ENCODE data around the gene MYB. TPM values are rescaled to one million over a fixed set of nuclear protein-coding genes. Genes with fewer than 3 reads are reported as not detected.

The MYB gene
- total RNA-seq, 1 donor from 2014 or later: 0.21 TPM

DNA sequence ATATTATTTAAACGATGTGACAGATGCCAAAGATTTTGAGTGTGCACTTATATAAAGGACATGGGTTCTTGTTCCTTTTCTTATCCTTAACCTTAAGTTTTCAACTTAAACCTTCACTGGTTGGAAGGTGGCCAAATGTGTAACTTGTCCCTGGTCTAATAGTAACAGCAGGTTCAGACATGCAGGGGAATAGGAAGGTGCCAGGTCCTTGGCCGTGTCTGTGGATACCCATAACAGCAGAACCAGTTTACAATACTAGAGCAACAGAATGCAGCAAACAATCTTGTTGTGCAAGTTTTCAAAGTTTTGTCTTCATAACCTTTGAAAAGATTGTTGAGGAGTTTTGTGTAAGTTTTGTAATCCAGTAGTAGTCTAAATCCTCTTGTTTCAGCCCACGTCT lies 4.4 kb downstream of the MYB start:
- no peak for DNase-seq (ENCODE audit: low read depth)

DNA sequence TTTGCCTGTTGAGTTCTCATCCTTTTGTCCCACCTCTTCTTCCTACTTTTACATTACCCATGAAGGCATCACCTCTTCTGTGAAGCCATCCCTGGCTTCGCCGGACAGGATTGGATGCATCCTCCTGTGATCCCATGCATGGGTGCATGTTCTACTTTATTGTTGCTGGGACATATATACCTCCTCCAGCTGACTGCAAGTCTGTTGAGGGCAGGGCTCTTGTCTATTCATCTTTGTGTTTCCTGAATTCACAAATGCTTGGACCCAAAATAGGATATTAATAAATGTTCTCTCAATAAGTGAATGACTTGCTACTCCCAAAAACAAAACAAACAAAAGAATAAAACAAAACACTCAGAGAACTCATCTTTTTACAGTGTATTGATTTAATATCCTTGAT lies 5.1 kb downstream of the MYB start:
- DNase-seq (ENCODE audit: low read depth): no peak

GRCh38 chr6:135187372-135187771 lies 6.3 kb downstream of the MYB start:
- DNase-seq (ENCODE audit: low read depth): no peak

DNA sequence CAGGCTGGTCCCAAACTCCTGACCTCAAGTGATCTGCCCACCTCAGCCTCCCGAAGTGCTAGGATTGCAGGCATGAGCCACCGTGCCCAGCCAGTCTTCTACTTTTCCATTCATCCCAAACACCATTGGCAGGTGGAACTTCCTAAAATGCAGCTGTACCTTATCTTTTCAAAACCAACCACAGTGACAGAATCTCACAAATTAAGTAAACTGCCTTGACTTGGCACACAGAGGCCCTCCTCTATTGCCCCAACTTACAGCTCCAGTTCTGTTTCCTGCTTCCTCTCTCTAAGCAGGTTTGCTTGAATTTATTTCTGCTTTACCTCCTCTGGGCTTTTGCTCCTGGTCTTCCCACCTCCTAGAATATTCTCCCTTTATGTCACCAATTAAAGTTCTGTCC lies 7.6 kb downstream of the MYB start:
- DNase-seq (ENCODE audit: low read depth): no peak

GRCh38 chr6:135189344-135189743 lies 8.2 kb downstream of the MYB start:
- DNase-seq (ENCODE audit: low read depth): peak; percentile 21

DNA sequence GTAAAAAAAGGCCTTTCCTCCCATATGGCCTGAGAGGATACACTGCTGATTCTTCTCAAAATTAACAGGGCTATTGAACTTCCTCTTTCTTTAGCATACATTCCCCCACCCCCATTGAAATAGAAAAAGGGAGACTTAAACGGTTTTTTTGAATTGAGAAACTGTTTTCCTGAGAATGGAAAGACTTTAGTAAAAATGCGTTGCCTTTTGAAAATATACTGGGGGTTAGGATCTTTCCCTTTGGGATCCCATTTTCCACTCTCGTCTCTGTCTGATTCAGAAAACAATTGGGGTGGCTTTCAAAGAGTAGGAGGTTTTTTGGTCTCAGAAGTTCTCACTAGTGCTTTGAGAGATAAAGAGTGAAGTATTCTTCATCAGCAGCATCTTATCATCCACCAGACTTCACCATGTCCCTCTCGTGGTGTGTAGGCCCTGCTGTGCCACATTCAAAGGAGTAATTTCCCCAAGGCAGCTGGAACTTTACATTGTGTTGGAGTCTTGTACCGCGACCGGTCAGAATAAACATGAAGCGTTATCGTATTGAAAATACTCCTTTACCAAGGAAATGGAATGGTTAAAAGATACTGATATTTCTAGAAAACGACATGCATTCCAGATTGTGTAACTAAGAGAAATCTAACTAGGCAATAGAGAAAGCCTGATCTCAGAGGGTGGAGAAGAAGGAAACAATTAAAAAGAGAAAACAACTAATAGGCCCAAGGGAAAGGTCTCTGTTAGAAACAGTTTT lies 10.6 kb downstream of the MYB start:
- no peak for DNase-seq (ENCODE audit: low read depth)

DNA sequence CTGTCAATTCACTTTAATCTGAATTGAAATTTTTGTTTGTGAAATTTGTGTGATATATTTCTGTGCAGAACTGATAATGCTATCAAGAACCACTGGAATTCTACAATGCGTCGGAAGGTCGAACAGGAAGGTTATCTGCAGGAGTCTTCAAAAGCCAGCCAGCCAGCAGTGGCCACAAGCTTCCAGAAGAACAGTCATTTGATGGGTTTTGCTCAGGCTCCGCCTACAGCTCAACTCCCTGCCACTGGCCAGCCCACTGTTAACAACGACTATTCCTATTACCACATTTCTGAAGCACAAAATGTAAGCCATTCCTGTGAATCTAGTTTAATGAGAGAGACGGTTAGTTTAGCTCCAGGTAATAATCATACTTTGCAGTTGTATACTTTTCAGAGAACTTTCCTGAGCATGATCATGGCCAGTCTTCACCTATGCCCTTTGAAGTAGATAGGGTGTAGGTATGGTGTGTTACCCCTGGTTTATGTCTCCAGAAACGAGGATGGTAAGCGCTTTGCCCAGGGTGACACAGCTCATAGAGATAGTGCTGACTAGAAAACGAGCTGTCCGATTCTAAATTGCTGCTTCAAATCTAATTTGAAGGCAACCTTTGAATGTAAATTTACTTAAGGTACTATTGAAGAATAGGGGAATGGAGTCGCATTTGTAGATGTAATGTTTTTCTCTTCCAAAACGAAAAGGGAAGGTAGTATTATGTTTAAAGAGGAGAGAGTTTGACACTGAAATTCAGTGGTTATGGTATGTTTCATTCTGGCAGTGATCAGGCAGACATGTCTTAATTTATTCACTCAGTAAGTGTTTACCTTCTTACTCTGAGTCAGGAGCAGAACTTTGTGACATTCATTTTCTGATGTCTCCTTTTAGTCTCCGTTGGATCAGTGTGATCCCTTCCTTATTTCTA lies 11.4 kb downstream of the MYB start:
- DNase-seq (ENCODE audit: low read depth): no peak

DNA sequence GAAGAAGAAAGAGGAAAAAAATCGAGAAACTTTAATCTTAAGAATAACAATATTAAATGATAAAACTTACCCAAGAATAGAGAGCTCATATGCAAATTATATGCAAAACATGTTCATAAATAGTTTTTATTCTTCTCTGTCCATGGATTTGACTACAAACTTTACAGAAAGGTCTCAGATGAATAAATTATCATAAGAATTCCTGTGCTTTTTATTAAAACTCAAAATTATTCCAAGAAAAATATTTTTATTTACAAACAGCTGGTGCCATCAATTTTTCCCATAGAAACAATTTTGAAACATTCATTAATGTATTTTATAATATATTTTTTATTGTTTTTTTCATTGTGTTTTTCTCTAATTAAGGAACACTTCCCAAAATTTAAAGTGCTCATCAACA lies 12.1 kb downstream of the MYB start:
- DNase-seq (ENCODE audit: low read depth): no peak

GRCh38 chr6:135195041-135195440 lies 13.9 kb downstream of the MYB start:
- no peak for DNase-seq (ENCODE audit: low read depth)

- DNase-seq (ENCODE audit: low read depth): no peak
Measured at GRCh38 chr6:135195522-135195921, 14.4 kb downstream of the MYB start.

DNA sequence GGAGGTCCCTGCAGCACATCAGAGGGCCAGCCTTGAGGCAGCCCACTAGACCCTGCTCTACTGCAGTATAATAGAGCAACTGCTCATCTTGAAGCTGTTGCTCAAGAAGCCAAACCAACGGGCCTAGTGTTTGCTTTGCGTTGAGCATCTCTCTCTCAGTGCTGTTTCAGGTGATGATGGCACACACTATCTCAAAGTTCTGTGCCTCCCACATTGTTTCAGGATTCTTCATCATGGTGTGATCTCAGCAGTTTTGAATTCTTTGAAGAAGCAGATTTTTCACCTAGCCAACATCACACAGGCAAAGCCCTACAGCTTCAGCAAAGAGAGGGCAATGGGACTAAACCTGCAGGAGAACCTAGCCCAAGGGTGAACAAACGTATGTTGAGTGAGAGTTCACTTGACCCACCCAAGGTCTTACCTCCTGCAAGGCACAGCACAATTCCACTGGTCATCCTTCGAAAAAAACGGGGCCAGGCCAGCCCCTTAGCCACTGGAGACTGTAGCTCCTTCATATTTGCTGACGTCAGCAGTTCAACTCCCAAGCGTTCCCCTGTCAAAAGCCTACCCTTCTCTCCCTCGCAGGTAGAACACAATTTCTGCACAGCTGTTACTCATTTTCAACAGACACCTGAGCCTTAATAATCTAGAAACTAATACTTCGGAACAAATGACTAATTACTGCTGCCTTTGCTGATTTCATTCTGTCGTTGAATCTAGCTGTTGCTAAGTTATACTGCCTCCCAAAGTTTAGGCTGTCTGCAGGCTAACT lies 15.8 kb downstream of the MYB start:
- no peak for DNase-seq (ENCODE audit: low read depth)

GRCh38 chr6:135202836-135203235 lies 21.7 kb downstream of the MYB start:
- DNase-seq (ENCODE audit: low read depth): peak; percentile 57

DNA sequence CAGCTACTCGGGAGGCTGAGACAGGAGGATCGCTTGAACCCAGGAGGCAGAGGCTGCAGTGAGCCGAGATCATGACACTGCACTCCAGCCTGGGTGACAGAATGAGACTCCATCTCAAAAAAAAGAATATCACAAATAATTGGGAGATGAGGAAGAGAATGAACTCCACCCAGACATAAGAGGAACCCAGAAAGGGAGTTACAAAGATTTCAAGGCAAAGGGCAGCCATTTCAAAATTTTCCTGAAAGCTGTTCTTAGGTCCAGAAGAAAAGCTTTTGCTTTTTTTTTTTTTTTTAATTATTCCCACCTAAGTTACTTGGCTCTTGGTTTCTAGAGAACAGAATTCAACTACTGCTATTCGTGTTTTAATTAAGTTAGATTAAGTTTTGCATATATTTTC lies 23.8 kb downstream of the MYB start:
- DNase-seq (ENCODE audit: low read depth): no peak

DNA sequence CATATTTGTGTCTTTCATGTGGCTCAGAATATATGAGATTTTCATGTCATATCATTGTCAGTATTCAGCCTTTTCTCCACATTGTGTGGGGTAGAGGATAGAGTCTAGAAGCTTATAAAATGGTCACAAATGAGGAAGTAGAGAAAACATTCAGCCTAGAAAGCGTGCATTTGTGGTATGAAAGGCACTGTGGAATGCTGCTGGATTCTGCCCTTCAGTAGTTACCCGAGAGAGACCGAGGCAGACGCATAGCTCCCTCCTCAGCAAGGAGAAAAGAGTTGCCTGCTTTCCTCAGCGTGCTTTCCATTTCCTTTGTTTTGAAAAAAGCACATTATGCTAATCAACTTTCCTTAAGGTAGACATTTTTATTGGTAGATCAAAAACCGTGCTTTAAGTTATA lies 28.7 kb downstream of the MYB start:
- no peak for DNase-seq (ENCODE audit: low read depth)

- DNase-seq (ENCODE audit: low read depth): no peak
Measured at GRCh38 chr6:135210632-135211305, 29.7 kb downstream of the MYB start.

DNA sequence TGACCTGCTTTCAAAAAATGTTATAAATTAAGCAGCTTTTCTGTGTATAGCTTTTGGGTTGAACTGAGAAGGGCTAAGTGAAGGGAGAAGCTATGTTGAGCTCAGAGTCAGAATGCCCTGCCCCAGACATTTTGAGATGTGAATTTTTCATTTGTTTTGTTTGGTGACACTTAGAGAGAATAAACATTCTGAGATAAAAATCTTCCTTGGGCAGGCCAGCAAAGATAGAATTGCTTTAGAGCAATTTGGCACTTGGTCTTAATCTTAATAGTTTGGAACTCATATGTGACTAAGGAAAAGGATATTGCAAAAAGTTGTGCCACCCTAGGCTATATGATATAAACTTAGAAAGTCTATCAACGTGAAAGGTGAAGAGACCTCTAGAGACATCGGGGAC lies 30.2 kb downstream of the MYB start:
- DNase-seq (ENCODE audit: low read depth): no peak

- peak; percentile 11 for DNase-seq (ENCODE audit: low read depth)
Measured at GRCh38 chr6:135212020-135212806, 31.1 kb downstream of the MYB start.

DNA sequence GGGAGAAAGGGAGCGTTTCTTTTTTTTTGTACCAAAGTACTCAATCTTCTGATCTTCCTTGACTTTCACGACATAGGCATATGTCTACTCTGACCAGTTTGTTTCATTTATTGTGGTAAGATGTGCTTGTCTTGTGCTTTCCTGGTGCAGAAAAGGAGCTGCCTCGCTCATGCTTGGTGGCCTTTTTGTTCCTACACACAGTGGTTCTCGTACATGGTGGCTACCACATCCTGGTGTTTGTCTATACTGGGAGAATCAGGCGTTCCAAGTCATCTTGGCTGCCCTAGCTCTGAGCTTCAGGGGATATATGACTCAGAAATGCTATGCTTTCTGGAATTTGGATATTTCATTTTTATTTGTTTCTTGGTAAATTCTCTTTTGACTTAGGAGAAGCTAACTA lies 31.8 kb downstream of the MYB start:
- no peak for DNase-seq (ENCODE audit: low read depth)

DNA sequence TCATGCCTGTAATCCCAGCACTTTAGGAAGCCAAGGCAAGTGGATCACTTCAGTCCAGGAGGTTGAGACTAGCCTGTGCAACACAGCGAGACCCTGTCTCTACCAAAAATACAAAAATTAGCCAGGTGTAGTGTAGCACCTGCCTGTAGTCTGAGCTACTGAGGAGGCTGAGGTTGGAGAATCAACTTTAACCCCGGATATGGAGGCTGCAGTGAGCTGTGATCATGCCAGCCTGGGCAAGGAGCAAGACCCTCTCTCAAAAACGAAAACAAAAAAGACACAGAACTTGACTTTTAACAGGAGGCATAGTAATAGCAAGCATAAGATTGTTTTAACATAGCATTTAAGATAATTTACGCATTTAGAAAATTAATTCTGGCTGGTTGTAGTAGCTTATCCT lies 32.5 kb downstream of the MYB start:
- DNase-seq (ENCODE audit: low read depth): no peak

- no peak for DNase-seq (ENCODE audit: low read depth)
Measured at GRCh38 chr6:135215160-135215559, 34.1 kb downstream of the MYB start.
